ENCODE data around the gene SRSF5. TPM values are rescaled to one million over a fixed set of nuclear protein-coding genes. Genes with fewer than 3 reads are reported as not detected.

The SRSF5 gene
- total RNA-seq, 1 experiment from 2014 or later = 288 TPM

- H3K36me3 Mint-ChIP-seq = no peaks in the 10 kb centered on the region
- peaks cover 6% of the 10 kb centered on the region for H3K4me1 Mint-ChIP-seq
- ATAC-seq (no peak), DNase-seq (ENCODE audit: low spot score) (no peak)
- no peaks in the 10 kb centered on the region; the same call in 1 of the 2 replicates for H3K27me3 Mint-ChIP-seq (ENCODE audit: low read depth)
- TF ChIP-seq ATF1 (CRISPR knock-in tag; IDR thresholded peaks at IDR 0.05) (no peak), GRHL2 (CRISPR knock-in tag; IDR thresholded peaks at IDR 0.05; ENCODE audit: insufficient replicate concordance, severe bottlenecking) (no peak), JUN (CRISPR knock-in tag; IDR thresholded peaks at IDR 0.05) (no peak), TP53 (CRISPR knock-in tag; IDR thresholded peaks at IDR 0.05) (no peak), PREB (CRISPR knock-in tag; IDR thresholded peaks at IDR 0.05; ENCODE audit: borderline replicate concordance) (no peak), IRF2 (CRISPR knock-in tag; IDR thresholded peaks at IDR 0.05; ENCODE audit: borderline replicate concordance, low read depth) (no peak), ZNF317 (CRISPR knock-in tag; IDR thresholded peaks at IDR 0.05; ENCODE audit: borderline replicate concordance, low read depth) (no peak), CREB1 (CRISPR knock-in tag; IDR thresholded peaks at IDR 0.05) (no peak), JAZF1 (CRISPR knock-in tag; IDR thresholded peaks at IDR 0.05) (no peak), ZNF263 (CRISPR knock-in tag; IDR thresholded peaks at IDR 0.05; ENCODE audit: low read depth) (no peak), ATF6 (CRISPR knock-in tag; IDR thresholded peaks at IDR 0.05) (no peak), ZNF423 (CRISPR knock-in tag; IDR thresholded peaks at IDR 0.05) (no peak), PRDM15 (CRISPR knock-in tag; IDR thresholded peaks at IDR 0.05) (no peak), ZNF232 (CRISPR knock-in tag; IDR thresholded peaks at IDR 0.05) (no peak)
- TF ChIP-seq, protein P1, sequence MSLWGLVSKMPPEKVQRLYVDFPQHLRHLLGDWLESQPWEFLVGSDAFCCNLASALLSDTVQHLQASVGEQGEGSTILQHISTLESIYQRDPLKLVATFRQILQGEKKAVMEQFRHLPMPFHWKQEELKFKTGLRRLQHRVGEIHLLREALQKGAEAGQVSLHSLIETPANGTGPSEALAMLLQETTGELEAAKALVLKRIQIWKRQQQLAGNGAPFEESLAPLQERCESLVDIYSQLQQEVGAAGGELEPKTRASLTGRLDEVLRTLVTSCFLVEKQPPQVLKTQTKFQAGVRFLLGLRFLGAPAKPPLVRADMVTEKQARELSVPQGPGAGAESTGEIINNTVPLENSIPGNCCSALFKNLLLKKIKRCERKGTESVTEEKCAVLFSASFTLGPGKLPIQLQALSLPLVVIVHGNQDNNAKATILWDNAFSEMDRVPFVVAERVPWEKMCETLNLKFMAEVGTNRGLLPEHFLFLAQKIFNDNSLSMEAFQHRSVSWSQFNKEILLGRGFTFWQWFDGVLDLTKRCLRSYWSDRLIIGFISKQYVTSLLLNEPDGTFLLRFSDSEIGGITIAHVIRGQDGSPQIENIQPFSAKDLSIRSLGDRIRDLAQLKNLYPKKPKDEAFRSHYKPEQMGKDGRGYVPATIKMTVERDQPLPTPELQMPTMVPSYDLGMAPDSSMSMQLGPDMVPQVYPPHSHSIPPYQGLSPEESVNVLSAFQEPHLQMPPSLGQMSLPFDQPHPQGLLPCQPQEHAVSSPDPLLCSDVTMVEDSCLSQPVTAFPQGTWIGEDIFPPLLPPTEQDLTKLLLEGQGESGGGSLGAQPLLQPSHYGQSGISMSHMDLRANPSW (CRISPR knock-in tag; conservative IDR thresholded peaks at IDR 0.05; ENCODE audit: low read depth) = no peak
- TF ChIP-seq, protein P2, sequence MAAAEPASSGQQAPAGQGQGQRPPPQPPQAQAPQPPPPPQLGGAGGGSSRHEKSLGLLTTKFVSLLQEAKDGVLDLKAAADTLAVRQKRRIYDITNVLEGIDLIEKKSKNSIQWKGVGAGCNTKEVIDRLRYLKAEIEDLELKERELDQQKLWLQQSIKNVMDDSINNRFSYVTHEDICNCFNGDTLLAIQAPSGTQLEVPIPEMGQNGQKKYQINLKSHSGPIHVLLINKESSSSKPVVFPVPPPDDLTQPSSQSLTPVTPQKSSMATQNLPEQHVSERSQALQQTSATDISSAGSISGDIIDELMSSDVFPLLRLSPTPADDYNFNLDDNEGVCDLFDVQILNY (CRISPR knock-in tag; IDR thresholded peaks at IDR 0.05) = no peak
- TF ChIP-seq, protein P3, sequence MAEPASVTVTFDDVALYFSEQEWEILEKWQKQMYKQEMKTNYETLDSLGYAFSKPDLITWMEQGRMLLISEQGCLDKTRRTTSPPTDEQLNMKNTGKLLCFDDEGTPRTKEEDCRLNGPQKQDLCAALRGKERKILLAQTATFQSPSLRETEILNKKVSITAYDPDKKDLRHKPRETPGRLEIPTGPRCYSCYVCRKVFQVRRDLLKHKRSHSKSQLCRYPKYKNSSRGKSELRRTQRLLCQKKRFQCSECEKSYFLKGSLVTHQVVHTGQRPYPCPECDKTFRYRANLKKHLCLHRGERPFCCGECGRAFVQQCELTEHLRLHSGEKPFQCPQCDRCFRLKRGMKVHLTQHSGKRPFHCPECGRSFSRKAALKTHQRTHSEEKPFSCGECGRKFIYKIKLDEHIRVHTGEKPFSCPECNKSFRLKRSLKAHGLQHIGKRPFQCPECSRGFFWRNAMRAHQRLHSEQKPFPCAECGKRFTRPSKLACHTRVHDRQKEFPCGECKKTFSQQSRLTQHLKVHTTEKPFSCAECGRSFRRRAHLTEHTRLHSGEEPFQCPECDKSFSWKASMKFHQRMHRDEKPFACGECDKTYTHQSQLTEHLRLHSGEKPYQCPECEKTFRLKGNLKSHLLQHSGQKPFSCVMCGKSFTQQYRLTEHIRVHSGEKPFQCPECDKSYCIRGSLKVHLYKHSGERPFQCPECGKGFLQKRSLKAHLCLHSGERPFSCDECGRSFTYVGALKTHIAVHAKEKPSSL (CRISPR knock-in tag; conservative IDR thresholded peaks at IDR 0.05) = no peak
- TF ChIP-seq, protein P4, sequence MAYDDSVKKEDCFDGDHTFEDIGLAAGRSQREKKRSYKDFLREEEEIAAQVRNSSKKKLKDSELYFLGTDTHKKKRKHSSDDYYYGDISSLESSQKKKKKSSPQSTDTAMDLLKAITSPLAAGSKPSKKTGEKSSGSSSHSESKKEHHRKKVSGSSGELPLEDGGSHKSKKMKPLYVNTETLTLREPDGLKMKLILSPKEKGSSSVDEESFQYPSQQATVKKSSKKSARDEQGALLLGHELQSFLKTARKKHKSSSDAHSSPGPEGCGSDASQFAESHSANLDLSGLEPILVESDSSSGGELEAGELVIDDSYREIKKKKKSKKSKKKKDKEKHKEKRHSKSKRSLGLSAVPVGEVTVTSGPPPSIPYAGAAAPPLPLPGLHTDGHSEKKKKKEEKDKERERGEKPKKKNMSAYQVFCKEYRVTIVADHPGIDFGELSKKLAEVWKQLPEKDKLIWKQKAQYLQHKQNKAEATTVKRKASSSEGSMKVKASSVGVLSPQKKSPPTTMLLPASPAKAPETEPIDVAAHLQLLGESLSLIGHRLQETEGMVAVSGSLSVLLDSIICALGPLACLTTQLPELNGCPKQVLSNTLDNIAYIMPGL (CRISPR knock-in tag; IDR thresholded peaks at IDR 0.05) = no peak
- H3K9me3 Mint-ChIP-seq = peaks cover 13% of the 10 kb centered on the region
- ChIA-PET POLR2A (no interaction called here), CTCF (no interaction called here)
- H3K4me3 Mint-ChIP-seq = no peak overlapping the region
- no peak overlapping the region for H3K27ac Mint-ChIP-seq
Measured at GRCh38 chr14:69804902-69805301, 38.0 kb downstream of the SRSF5 start.
